NCI-H2029 treated with DMSO at 0.1 percent for 48 hours (cell line): ENCODE measurements around the gene COX4I1.

ENCODE experiments used
- DNase-seq: peaks from one replicate; lab custom pipeline; 2025; lab: John Stamatoyannopoulos, UW

The COX4I1 gene

GRCh38 chr16:85840801-85841200, 41.3 kb downstream of the COX4I1 start:
- no peak for DNase-seq

DNA sequence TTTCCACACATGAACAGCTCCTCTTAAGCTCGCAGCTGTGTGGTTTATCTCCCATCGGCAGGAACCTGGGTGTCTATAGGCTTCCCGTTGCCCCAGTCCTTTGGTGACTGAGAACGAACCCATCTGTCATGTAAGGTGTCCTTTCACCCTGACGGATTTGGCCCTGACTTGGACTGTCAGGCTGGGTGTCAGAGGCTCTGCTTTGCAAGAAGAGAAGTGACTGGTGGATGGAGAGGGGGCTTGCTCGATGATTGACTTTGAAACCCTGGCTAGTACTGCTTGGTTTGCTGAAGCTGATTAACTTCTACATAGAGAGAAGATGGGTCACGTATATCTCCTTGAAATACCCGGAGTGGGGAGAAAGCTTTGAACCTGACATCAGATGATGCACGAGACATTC, 42.9 kb downstream of the COX4I1 start:
- no peak for DNase-seq

GRCh38 chr16:85842848-85843247, 43.4 kb downstream of the COX4I1 start:
- no peak for DNase-seq

GRCh38 chr16:85843471-85844168, 44.1 kb downstream of the COX4I1 start:
- DNase-seq, result no peak

DNA sequence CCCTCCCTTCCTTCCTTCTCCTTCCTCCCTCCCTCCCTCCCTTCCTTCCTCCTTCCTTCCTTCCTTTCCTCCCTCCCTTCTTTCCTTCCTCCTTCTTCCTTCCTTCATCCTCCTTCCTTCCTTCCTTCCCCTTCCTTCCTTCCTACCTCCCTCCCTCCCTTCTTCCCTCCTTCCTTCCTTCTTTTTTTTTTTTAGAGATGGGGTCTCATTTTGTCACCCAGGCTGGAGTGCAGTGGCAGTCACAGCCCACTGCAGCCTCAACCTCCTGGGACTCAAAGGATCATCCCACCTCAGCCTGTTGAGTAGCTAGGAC, 44.6 kb downstream of the COX4I1 start:
- no peak for DNase-seq

DNA sequence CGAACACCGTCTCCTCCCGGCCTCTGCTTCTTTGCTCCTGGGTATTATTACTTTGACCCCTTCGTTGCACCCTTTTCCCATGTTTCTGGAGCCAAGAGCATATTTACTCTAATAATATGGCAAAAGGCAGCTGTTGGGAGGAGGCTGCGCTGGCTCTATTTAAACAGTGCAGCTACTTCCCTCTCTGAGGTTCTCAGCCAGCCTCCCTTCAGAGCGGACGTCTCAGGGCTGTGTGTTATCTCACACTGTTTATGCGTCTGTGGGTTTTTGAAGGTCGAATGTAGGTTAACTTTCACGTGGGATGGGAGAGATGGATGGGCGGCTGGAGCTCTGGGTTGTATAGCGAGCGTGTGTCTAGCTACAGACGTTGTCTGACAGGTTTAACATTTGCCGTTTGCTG, 45.3 kb downstream of the COX4I1 start:
- DNase-seq, result no peak

DNA sequence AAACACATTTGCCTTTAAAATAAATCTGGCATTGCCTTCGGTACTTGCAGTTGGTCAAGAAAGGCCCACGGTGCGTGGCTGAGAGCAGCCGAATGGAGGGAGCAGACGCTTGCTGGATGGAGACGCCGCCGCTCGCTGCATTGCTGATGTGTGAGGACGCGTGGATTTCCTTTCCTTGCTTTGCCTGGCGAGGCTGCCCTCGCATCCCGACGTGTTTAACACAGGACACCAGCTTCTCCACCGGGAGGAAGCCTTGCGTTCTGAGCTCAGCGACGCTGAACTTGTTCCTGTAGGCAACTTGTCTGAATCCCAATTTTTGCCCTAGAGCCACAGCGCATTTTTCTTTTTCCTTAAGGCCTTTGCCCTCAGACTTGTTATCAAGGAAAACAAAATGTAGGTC, 45.8 kb downstream of the COX4I1 start:
- DNase-seq, result no peak

GRCh38 chr16:85846461-85846860, 47.0 kb downstream of the COX4I1 start:
- DNase-seq, result no peak

- no peak for DNase-seq
Measured at GRCh38 chr16:85847036-85847435, 47.5 kb downstream of the COX4I1 start.

DNA sequence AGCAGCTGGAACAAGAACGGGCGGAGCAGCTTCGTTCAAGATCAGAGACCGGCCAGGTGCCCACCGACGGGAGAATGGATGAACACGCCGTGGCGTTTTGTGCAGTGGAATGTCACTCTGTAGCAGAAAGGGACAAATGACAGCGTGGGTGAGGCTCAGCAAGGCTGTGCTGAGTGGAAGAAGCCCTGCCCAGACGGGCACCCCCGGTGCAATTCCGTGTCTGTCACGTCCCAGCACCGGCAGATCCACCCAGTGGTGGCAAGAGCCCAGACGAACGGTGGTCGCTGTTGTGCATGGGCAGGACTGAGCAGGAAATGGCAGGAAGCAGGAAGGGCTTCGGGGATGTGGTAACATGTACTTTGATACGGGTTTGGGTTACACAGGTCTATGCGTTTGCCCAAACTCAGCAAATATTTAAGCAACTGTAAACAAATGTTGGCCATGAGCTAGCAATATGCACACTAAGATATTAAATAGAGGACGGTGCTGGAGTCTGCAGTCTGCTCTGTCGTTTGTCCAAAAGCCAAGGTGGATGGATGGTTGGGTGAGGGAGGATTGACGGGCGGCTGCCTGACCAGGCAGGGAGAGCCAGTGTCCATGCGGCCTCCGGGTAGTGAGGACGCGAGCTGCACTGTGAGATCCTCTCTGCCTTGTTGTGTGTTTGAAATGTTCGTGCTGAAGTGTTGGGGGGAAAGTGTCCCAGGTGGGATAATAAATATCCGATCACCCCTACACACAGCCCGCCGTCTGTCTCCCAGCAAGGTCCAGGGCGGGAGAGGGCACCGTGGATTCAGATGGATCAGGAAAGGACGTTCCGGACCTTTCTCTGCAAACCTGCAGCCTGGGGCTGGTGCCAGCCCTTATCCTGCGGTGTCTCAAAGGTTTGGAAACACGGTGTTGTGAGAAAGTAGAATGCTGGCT, 48.4 kb downstream of the COX4I1 start:
- DNase-seq, result no peak

GRCh38 chr16:85848986-85849385, 49.5 kb downstream of the COX4I1 start:
- DNase-seq, result no peak

- DNase-seq, result no peak
Measured at GRCh38 chr16:85849388-85849787, 49.9 kb downstream of the COX4I1 start.

DNA sequence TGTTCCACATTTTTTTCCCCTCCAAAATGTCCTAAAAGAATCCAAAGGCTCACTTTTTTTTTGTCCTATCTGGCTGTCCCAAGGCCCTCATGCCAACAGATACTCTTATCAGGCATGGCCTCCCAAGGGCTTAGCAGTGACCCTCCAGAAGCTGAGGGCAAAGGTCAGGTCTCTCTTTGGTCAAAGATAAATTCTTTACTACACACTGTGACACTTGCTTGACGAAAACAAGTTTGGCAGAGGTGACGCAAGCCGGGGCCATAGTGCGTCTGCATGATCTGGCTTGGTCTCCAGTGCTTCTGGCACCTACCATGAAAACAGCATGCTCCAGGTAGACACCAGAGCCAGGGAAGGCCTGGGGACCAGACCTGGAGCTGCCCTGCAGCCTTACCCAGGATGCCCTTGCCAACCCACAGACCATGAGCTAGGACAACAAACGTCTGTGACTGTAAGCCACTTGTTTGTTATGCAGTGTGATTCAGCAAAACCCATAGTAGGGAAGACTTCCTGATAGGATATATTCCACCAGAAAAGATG, 50.9 kb downstream of the COX4I1 start:
- DNase-seq, result no peak

DNA sequence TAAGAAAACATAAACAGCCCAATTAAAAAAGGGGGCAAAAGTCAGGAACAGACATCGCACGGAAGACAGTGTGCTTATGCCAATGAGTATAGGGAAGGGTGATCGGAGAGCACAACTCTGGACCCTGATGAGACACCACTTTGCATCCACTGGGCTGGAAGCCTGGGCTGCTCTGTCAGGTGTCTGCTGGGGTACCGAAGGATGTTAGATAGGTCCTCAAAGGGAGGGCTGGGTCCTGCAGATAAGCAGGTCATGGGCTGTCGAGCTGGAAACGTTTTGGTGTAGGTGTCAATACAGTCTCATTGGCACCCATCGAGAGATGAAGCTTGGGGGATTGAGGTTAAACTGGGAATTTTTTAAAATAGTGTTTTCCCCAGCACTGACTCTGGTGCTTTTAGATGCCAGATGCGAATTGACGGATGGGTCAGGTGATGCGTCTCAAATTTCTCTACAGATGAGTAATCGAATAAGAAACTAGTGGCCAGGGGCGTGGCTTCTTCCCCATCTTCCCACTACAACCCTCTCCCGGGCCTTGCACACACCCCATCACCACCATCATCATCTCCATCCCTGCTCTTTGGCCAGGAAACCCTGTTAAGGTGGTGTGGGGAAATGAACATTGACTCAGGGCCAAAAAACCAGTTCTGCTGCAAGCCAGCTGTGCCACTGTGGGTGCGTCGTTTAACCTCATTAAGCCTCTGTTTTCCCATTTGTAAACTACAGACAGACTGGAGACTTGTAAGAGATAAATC, 51.7 kb downstream of the COX4I1 start:
- DNase-seq, result no peak

GRCh38 chr16:85853547-85854545, 54.4 kb downstream of the COX4I1 start:
- DNase-seq, result no peak

- no peak for DNase-seq
Measured at GRCh38 chr16:85854935-85855334, 55.4 kb downstream of the COX4I1 start.

GRCh38 chr16:85856079-85856478, 56.6 kb downstream of the COX4I1 start:
- DNase-seq, result no peak

DNA sequence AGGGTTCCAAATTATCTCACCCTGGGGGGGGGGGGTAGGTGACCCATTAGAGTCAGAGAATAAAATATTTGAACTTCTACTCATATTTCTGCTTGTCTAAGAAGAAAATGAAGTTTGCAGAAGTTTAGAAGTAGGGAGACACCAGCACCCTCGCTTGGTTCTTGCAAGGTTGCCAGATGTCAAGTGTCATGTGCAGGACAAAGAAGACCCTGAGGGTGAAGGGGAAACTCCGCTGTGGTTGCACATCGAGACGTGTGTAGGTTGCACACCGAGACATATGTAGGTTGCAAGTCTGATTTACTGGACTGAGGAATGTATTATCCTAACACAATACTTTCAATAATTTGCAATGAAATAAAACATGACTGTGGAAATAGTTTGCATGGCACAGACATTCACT, 57.1 kb downstream of the COX4I1 start:
- no peak for DNase-seq
